ENCODE measurements around the gene TLR5.

Gene TLR5

GRCh38 chr1:223091896-223092295 is 51.2 kb downstream of the TLR5 start:
- Histone ChIP-seq H3K79me1 (ENCODE audit: low read length) (peaks cover 5% of the 10 kb centered on the region), H2AK5ac (ENCODE audit: low read length) (no peak overlapping the region), H3K9ac (ENCODE audit: low read length) (no peak overlapping the region), H3K4me3 (ENCODE audit: low read depth, low read length) (no peak overlapping the region), H4K8ac (ENCODE audit: low read depth, low read length) (no peak overlapping the region), H3K27me3 (ENCODE audit: insufficient read depth, low read length) (no peaks in the 10 kb centered on the region), H2BK5ac (ENCODE audit: low read depth, low read length, poor library complexity) (no peak overlapping the region), H4K91ac (ENCODE audit: low read depth, low read length) (no peak overlapping the region), H3K9me3 (ENCODE audit: insufficient read depth, low read depth, low read length) (peaks cover 6% of the 10 kb centered on the region), H3K36me3 (ENCODE audit: control insufficient read depth in 1 of 2, insufficient read depth in 2 of 2, low read length in 2 of 2) (no peaks in the 10 kb centered on the region), H2AFZ (ENCODE audit: insufficient read depth, low read length, poor library complexity) (no peak overlapping the region), H3K4ac (ENCODE audit: low read depth, low read length) (no peak overlapping the region), H3K79me2 (ENCODE audit: control insufficient read depth, insufficient read depth, low read length, poor library complexity) (no peaks in the 10 kb centered on the region), H3K14ac (ENCODE audit: low read length) (no peak overlapping the region), H2BK12ac (ENCODE audit: low read length) (no peak overlapping the region), H2BK120ac (ENCODE audit: insufficient read depth, low read length, poor library complexity) (no peak overlapping the region), H3K23ac (ENCODE audit: low read length) (no peak overlapping the region), H4K12ac (ENCODE audit: low read depth, low read length) (no peak overlapping the region), H3K4me2 (ENCODE audit: low read length) (no peak overlapping the region), H3K18ac (ENCODE audit: low read length) (no peak overlapping the region), H3K27ac (ENCODE audit: low read depth, low read length) (no peak overlapping the region), H3K4me1 (ENCODE audit: control insufficient read depth in 1 of 2, insufficient read depth in 2 of 2, low read length in 2 of 2) (peaks cover 7 to 19% of the 10 kb centered on the region in 2 experiments)
- DNase-seq = no peak
- WGBS (ENCODE audit: extremely low coverage, insufficient coverage, insufficient read length) = no CpG with 5 or more reads among the region's 6 CpGs

- peak overlapping the region; percentile 82 for H2BK120ac ChIP-seq (ENCODE audit: insufficient read depth, low read length, poor library complexity)
- no peak overlapping the region for H4K12ac ChIP-seq (ENCODE audit: low read depth, low read length)
- H2AK5ac ChIP-seq (ENCODE audit: low read length) = peak overlapping the region; percentile 69
- no peaks in the 10 kb centered on the region for H3K79me2 ChIP-seq (ENCODE audit: control insufficient read depth, insufficient read depth, low read length, poor library complexity)
- H2BK5ac ChIP-seq (ENCODE audit: low read depth, low read length, poor library complexity) = peak overlapping the region; percentile 58
- H3K79me1 ChIP-seq (ENCODE audit: low read length) = peaks cover 18% of the 10 kb centered on the region
- H3K4me2 ChIP-seq (ENCODE audit: low read length) = no peak overlapping the region
- DNase-seq = no peak
- peak overlapping the region; percentile 93 for H2BK12ac ChIP-seq (ENCODE audit: low read length)
- peak overlapping the region; percentile 85 for H4K91ac ChIP-seq (ENCODE audit: low read depth, low read length)
- H3K4ac ChIP-seq (ENCODE audit: low read depth, low read length) = peak overlapping the region; percentile 49
- H3K27me3 ChIP-seq (ENCODE audit: insufficient read depth, low read length) = no peaks in the 10 kb centered on the region
- peak overlapping the region; percentile 68 for H3K18ac ChIP-seq (ENCODE audit: low read length)
- peaks cover 23 to 32% of the 10 kb centered on the region in 2 experiments for H3K4me1 ChIP-seq (ENCODE audit: control insufficient read depth in 1 of 2, insufficient read depth in 2 of 2, low read length in 2 of 2)
- H3K9ac ChIP-seq (ENCODE audit: low read length) = no peak overlapping the region
- peak overlapping the region; percentile 66 for H3K27ac ChIP-seq (ENCODE audit: low read depth, low read length)
- peak overlapping the region; percentile 79 for H4K8ac ChIP-seq (ENCODE audit: low read depth, low read length)
- no peak overlapping the region for H3K23ac ChIP-seq (ENCODE audit: low read length)
- H3K9me3 ChIP-seq (ENCODE audit: insufficient read depth, low read depth, low read length) = peaks cover 5% of the 10 kb centered on the region
- H3K14ac ChIP-seq (ENCODE audit: low read length) = peak overlapping the region; percentile 75
- H3K36me3 ChIP-seq (ENCODE audit: control insufficient read depth in 1 of 2, insufficient read depth in 2 of 2, low read length in 2 of 2) = no peaks in the 10 kb centered on the region
- no CpG with 5 or more reads among the region's 11 CpGs for WGBS (ENCODE audit: extremely low coverage, insufficient coverage, insufficient read length)
- H2AFZ ChIP-seq (ENCODE audit: insufficient read depth, low read length, poor library complexity) = no peak overlapping the region
- no peak overlapping the region for H3K4me3 ChIP-seq (ENCODE audit: low read depth, low read length)
Measured at GRCh38 chr1:223089250-223089649, 53.8 kb downstream of the TLR5 start.

- Histone ChIP-seq H2BK5ac (ENCODE audit: low read depth, low read length, poor library complexity) (no peak overlapping the region), H2AFZ (ENCODE audit: insufficient read depth, low read length, poor library complexity) (no peak overlapping the region), H3K27me3 (ENCODE audit: insufficient read depth, low read length) (no peaks in the 10 kb centered on the region), H3K4me3 (ENCODE audit: low read depth, low read length) (no peak overlapping the region), H3K4me1 (ENCODE audit: control insufficient read depth in 1 of 2, insufficient read depth in 2 of 2, low read length in 2 of 2) (peaks cover 27 to 37% of the 10 kb centered on the region in 2 experiments), H4K91ac (ENCODE audit: low read depth, low read length) (peak overlapping the region; percentile 85), H3K36me3 (ENCODE audit: control insufficient read depth in 1 of 2, insufficient read depth in 2 of 2, low read length in 2 of 2) (no peaks in the 10 kb centered on the region), H3K4ac (ENCODE audit: low read depth, low read length) (no peak overlapping the region), H2BK120ac (ENCODE audit: insufficient read depth, low read length, poor library complexity) (peak overlapping the region; percentile 82), H2BK12ac (ENCODE audit: low read length) (no peak overlapping the region), H3K23ac (ENCODE audit: low read length) (no peak overlapping the region), H3K4me2 (ENCODE audit: low read length) (no peak overlapping the region), H3K79me1 (ENCODE audit: low read length) (peaks cover 21% of the 10 kb centered on the region), H4K8ac (ENCODE audit: low read depth, low read length) (no peak overlapping the region), H4K12ac (ENCODE audit: low read depth, low read length) (no peak overlapping the region), H3K79me2 (ENCODE audit: control insufficient read depth, insufficient read depth, low read length, poor library complexity) (no peaks in the 10 kb centered on the region), H3K9ac (ENCODE audit: low read length) (no peak overlapping the region), H2AK5ac (ENCODE audit: low read length) (no peak overlapping the region), H3K14ac (ENCODE audit: low read length) (no peak overlapping the region), H3K18ac (ENCODE audit: low read length) (no peak overlapping the region), H3K27ac (ENCODE audit: low read depth, low read length) (peak overlapping the region; percentile 66), H3K9me3 (ENCODE audit: insufficient read depth, low read depth, low read length) (peaks cover under 1% of the 10 kb centered on the region)
- no CpG with 5 or more reads among the region's 13 CpGs for WGBS (ENCODE audit: extremely low coverage, insufficient coverage, insufficient read length)
- no peak for DNase-seq
Measured at GRCh38 chr1:223088713-223089240, 54.3 kb downstream of the TLR5 start.

GRCh38 chr1:223087291-223088255 is 55.5 kb downstream of the TLR5 start:
- no CpG with 5 or more reads among the region's 10 CpGs for WGBS (ENCODE audit: extremely low coverage, insufficient coverage, insufficient read length)
- H3K79me1 ChIP-seq (ENCODE audit: low read length) = peaks cover 25% of the 10 kb centered on the region

More at GRCh38 chr1:223087291-223088255, 55.5 kb downstream of the TLR5 start:
- Histone ChIP-seq H3K79me2 (ENCODE audit: control insufficient read depth, insufficient read depth, low read length, poor library complexity) (no peaks in the 10 kb centered on the region), H2BK12ac (ENCODE audit: low read length) (peak overlapping the region; percentile 7), H3K14ac (ENCODE audit: low read length) (peak overlapping the region; percentile 26), H4K12ac (ENCODE audit: low read depth, low read length) (no peak overlapping the region), H3K36me3 (ENCODE audit: control insufficient read depth in 1 of 2, insufficient read depth in 2 of 2, low read length in 2 of 2) (no peaks in the 10 kb centered on the region), H2AK5ac (ENCODE audit: low read length) (no peak overlapping the region), H3K4me3 (ENCODE audit: low read depth, low read length) (no peak overlapping the region), H3K27ac (ENCODE audit: low read depth, low read length) (peak overlapping the region; percentile 36), H3K23ac (ENCODE audit: low read length) (no peak overlapping the region), H4K91ac (ENCODE audit: low read depth, low read length) (peak overlapping the region; percentile 65), H2BK5ac (ENCODE audit: low read depth, low read length, poor library complexity) (no peak overlapping the region), H2BK120ac (ENCODE audit: insufficient read depth, low read length, poor library complexity) (peak overlapping the region; percentile 37), H4K8ac (ENCODE audit: low read depth, low read length) (no peak overlapping the region), H3K4me1 (ENCODE audit: control insufficient read depth in 1 of 2, insufficient read depth in 2 of 2, low read length in 2 of 2) (peaks cover 29 to 37% of the 10 kb centered on the region in 2 experiments), H3K9ac (ENCODE audit: low read length) (no peak overlapping the region), H3K9me3 (ENCODE audit: insufficient read depth, low read depth, low read length) (no peaks in the 10 kb centered on the region), H2AFZ (ENCODE audit: insufficient read depth, low read length, poor library complexity) (no peak overlapping the region), H3K4me2 (ENCODE audit: low read length) (no peak overlapping the region), H3K4ac (ENCODE audit: low read depth, low read length) (no peak overlapping the region), H3K18ac (ENCODE audit: low read length) (no peak overlapping the region), H3K27me3 (ENCODE audit: insufficient read depth, low read length) (no peaks in the 10 kb centered on the region)
- DNase-seq = no peak

Data from trophoblast cell (in vitro differentiated cells and primary cell).